Mucosa of stomach (tissue), 1 donor: ENCODE data around the gene EPHA6.

Experiments
- H3K27me3 ChIP-seq: one replicate; pipeline ENCODE4 v1.7.0; 2013; ENCODE audit warnings: mild to moderate bottlenecking, low read length; ENCODE audit not compliant: control insufficient read depth, insufficient read depth
- H3K36me3 ChIP-seq: one replicate; pipeline ENCODE4 v1.7.0; 2013; ENCODE audit warnings: low read length; ENCODE audit not compliant: control insufficient read depth, insufficient read depth
- H3K4me1 ChIP-seq: one replicate; pipeline ENCODE4 v1.7.0; 2013; ENCODE audit warnings: mild to moderate bottlenecking, low read length; ENCODE audit not compliant: control insufficient read depth, insufficient read depth
- H3K4me3 ChIP-seq: one replicate; pipeline ENCODE4 v1.7.0; 2013; ENCODE audit warnings: low read length
- H3K9ac ChIP-seq: one replicate; pipeline ENCODE4 v1.7.0; 2013; ENCODE audit warnings: mild to moderate bottlenecking, low read length, moderate library complexity
- H3K9me3 ChIP-seq: one replicate; pipeline ENCODE4 v1.7.0; 2013; ENCODE audit warnings: mild to moderate bottlenecking, low read length, moderate library complexity; ENCODE audit not compliant: control insufficient read depth
- donor health status: Pancreatic carcinoma.

EPHA6 gene

GRCh38 chr3:96843505-96844203, 29.3 kb downstream of the EPHA6 start:
- Histone ChIP-seq H3K27me3 (no peaks in the 10 kb centered on the region), H3K9ac (no peak overlapping the region), H3K36me3 (no peaks in the 10 kb centered on the region), H3K4me1 (no peaks in the 10 kb centered on the region), H3K4me3 (no peak overlapping the region), H3K9me3 (no peaks in the 10 kb centered on the region)

GRCh38 chr3:96844204-96844514, 29.8 kb downstream of the EPHA6 start:
- Histone ChIP-seq H3K4me1 (no peaks in the 10 kb centered on the region), H3K9me3 (no peaks in the 10 kb centered on the region), H3K27me3 (no peaks in the 10 kb centered on the region), H3K9ac (no peak overlapping the region), H3K36me3 (no peaks in the 10 kb centered on the region), H3K4me3 (no peak overlapping the region)

- Histone ChIP-seq H3K9me3 (no peaks in the 10 kb centered on the region), H3K9ac (no peak overlapping the region), H3K4me1 (no peaks in the 10 kb centered on the region), H3K27me3 (no peaks in the 10 kb centered on the region), H3K4me3 (no peak overlapping the region), H3K36me3 (no peaks in the 10 kb centered on the region)
These were observed 38.5 kb downstream of the EPHA6 start for GRCh38 chr3:96852849-96853248.

- Histone ChIP-seq H3K9me3 (no peaks in the 10 kb centered on the region), H3K4me1 (no peaks in the 10 kb centered on the region), H3K9ac (no peak overlapping the region), H3K4me3 (no peak overlapping the region), H3K27me3 (no peaks in the 10 kb centered on the region), H3K36me3 (no peaks in the 10 kb centered on the region)
These were observed 46.5 kb downstream of the EPHA6 start for GRCh38 chr3:96860882-96861281.

GRCh38 chr3:96863129-96863740, 48.8 kb downstream of the EPHA6 start:
- H3K4me1 ChIP-seq = no peaks in the 10 kb centered on the region

GRCh38 chr3:96865605-96866004, 51.2 kb downstream of the EPHA6 start:
- Histone ChIP-seq H3K36me3 (no peaks in the 10 kb centered on the region), H3K4me1 (no peaks in the 10 kb centered on the region), H3K9me3 (no peaks in the 10 kb centered on the region), H3K4me3 (no peak overlapping the region), H3K9ac (no peak overlapping the region), H3K27me3 (no peaks in the 10 kb centered on the region)

More at GRCh38 chr3:96863129-96863740, 48.8 kb downstream of the EPHA6 start:
- Histone ChIP-seq H3K4me3 (no peak overlapping the region), H3K9me3 (no peaks in the 10 kb centered on the region), H3K36me3 (no peaks in the 10 kb centered on the region), H3K9ac (no peak overlapping the region), H3K27me3 (no peaks in the 10 kb centered on the region)

GRCh38 chr3:96869316-96869715, 54.9 kb downstream of the EPHA6 start:
- no peaks in the 10 kb centered on the region for H3K36me3 ChIP-seq
- H3K4me3 ChIP-seq = no peak overlapping the region
- H3K9ac ChIP-seq = no peak overlapping the region
- no peaks in the 10 kb centered on the region for H3K27me3 ChIP-seq
- no peaks in the 10 kb centered on the region for H3K4me1 ChIP-seq
- no peaks in the 10 kb centered on the region for H3K9me3 ChIP-seq

GRCh38 chr3:96877510-96877909, 63.1 kb downstream of the EPHA6 start:
- H3K9me3 ChIP-seq = no peaks in the 10 kb centered on the region
- no peak overlapping the region for H3K4me3 ChIP-seq
- no peak overlapping the region for H3K9ac ChIP-seq
- no peaks in the 10 kb centered on the region for H3K36me3 ChIP-seq
- no peaks in the 10 kb centered on the region for H3K27me3 ChIP-seq
- no peaks in the 10 kb centered on the region for H3K4me1 ChIP-seq

GRCh38 chr3:96900031-96900430, 85.6 kb downstream of the EPHA6 start:
- Histone ChIP-seq H3K9ac (no peak overlapping the region), H3K27me3 (no peaks in the 10 kb centered on the region), H3K4me1 (no peaks in the 10 kb centered on the region), H3K4me3 (no peak overlapping the region), H3K9me3 (no peaks in the 10 kb centered on the region), H3K36me3 (no peaks in the 10 kb centered on the region)

- Histone ChIP-seq H3K4me3 (no peak overlapping the region), H3K9me3 (no peaks in the 10 kb centered on the region), H3K9ac (no peak overlapping the region), H3K4me1 (no peaks in the 10 kb centered on the region), H3K27me3 (no peaks in the 10 kb centered on the region), H3K36me3 (no peaks in the 10 kb centered on the region)
These were observed 86.2 kb downstream of the EPHA6 start for GRCh38 chr3:96900566-96900965.

- no peaks in the 10 kb centered on the region for H3K4me1 ChIP-seq
- H3K9ac ChIP-seq = no peak overlapping the region
- H3K9me3 ChIP-seq = no peaks in the 10 kb centered on the region
- no peaks in the 10 kb centered on the region for H3K27me3 ChIP-seq
- no peaks in the 10 kb centered on the region for H3K36me3 ChIP-seq
- no peak overlapping the region for H3K4me3 ChIP-seq
These were observed 101.1 kb downstream of the EPHA6 start for GRCh38 chr3:96915445-96915844.

- Histone ChIP-seq H3K9me3 (no peaks in the 10 kb centered on the region), H3K4me1 (no peaks in the 10 kb centered on the region), H3K4me3 (no peak overlapping the region), H3K36me3 (no peaks in the 10 kb centered on the region), H3K9ac (no peak overlapping the region), H3K27me3 (no peaks in the 10 kb centered on the region)
These were observed 116.9 kb downstream of the EPHA6 start for GRCh38 chr3:96931119-96931862.
